Activated T-helper 1 cell treated with anti-CD3 and anti-CD28 coated beads, Interleukin-12 subunit alpha, Interleukin-12 subunit beta, Interleukin-2, Interleukin-4 antibody, amounts not matched to agents 30 ng/mL and 10 ng/mL and 1 ng/mL, durations not matched to agents 14 hours and 24 hours and 36 hours (primary cell): ENCODE results near the gene NLN. TPM values are rescaled to one million over a fixed set of nuclear protein-coding genes. Genes with fewer than 3 reads are reported as not detected.

Source experiments
- DNase-seq: peaks from one replicate; pipeline ENCODE4 v3.0.0; 2021; ENCODE audit warnings: low spot score
- H3K27ac Mint-ChIP-seq: one replicate; pipeline ENCODE4 v1.8.0; 2021; ENCODE audit warnings: mild to moderate bottlenecking, mixed read lengths
- H3K27me3 Mint-ChIP-seq: one replicate; pipeline ENCODE4 v1.8.0; 2022; ENCODE audit warnings: mild to moderate bottlenecking, moderate library complexity, mixed read lengths; ENCODE audit not compliant: insufficient read depth
- H3K36me3 Mint-ChIP-seq: one replicate; pipeline ENCODE4 v1.8.0; 2021; ENCODE audit warnings: low read depth, mixed read lengths
- H3K4me1 Mint-ChIP-seq: one replicate; pipeline ENCODE4 v1.8.0; 2021; ENCODE audit warnings: low read depth, mixed read lengths
- H3K4me3 Mint-ChIP-seq: one replicate; pipeline ENCODE4 v1.8.0; 2021; ENCODE audit warnings: mild to moderate bottlenecking, moderate library complexity, mixed read lengths
- H3K9me3 Mint-ChIP-seq: one replicate; pipeline ENCODE4 v1.8.0; 2021; ENCODE audit warnings: mixed read lengths
- intact Hi-C: fragments of 100-400 bp; cut with micrococcal nuclease; formaldehyde crosslinking; loops from one replicate; pipeline ENCODE4 v1.15.1; 2024
- total RNA-seq: library from RNA; stranded (reverse); gene quantifications from 2 replicates; pipeline ENCODE4 v1.2.3, GENCODE V29; 2022

Gene NLN
- total RNA-seq, 1 donor from 2014 or later, result 24.4 TPM

DNA sequence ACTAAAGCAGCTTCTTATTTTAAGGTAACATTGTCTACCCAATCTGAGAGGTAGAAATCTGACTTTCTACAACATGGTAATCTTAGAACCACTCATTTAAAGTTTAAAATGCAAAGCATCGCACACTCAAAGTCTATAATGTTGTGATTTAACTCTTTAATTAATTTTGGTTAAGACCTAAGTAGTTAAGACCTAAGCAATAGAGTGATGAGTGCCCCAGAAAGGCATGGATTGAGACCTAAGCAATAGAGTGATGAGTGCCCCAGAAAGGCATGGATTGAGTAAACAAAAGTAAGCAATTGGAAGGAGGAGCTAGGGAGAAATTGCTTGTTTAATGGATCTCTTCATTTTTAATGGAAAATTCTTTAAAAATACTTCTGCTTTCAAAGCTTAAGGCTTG lies 86.8 kb downstream of the NLN start:
- H3K36me3 Mint-ChIP-seq, result peaks cover 34% of the 10 kb centered on the region
- no peaks in the 10 kb centered on the region for H3K27me3 Mint-ChIP-seq
- no peak overlapping the region for H3K27ac Mint-ChIP-seq
- H3K4me3 Mint-ChIP-seq, result no peak overlapping the region
- no peaks in the 10 kb centered on the region for H3K9me3 Mint-ChIP-seq
- H3K4me1 Mint-ChIP-seq, result peaks cover 38% of the 10 kb centered on the region
- DNase-seq, result no peak
- intact Hi-C loops, result no loop called here

DNA sequence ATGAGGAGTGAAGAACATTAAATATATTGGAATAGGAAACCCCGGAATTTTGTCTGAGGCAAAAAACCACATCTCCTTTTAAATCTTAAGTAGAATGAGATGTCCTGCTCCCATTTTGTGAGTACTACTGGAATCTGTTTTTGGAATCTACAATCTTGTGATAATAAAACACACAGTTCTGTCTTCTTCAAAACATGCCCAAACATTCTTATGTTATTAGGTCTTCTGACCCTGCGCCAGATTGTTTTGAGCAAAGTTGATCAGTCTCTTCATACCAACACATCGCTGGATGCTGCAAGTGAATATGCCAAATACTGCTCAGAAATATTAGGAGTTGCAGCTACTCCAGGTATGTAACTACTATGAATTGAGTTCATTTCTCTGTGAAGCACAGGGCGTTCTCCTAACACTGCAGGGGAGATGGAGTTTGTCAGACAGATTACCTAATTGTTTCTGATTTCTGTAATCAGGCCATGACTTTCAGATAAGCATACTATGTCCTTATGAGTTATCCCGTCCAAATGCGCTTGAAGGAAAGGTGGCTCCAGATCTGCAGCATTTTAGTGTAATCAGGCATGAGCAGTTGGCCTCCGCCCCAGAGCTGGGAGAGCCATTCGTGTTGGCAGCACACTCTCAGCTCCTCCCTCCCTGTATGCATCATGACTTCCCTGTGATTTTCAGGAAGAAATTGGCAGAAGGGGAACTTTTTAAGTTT lies 88.0 kb downstream of the NLN start:
- H3K36me3 Mint-ChIP-seq, result peaks cover 38% of the 10 kb centered on the region
- DNase-seq, result no peak

DNA sequence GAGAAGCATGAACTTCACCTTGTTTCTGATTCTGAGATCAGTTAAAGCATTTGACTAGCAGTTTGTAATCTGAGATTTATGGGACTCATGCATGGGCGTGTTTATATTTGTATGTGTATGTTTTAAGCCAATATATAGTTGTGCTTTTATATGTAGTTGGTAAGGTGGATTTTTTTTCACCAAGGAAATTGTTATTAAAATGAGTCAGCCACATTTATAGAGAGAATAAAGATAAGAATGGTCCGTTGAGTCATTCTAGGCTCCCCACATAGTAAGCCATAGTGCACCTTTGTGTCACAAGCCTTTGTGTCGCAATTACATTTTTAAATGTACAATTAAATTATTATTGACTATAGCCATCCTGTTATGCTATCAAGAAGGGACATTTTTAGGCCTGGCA lies 89.0 kb downstream of the NLN start:
- peaks cover 21% of the 10 kb centered on the region for H3K4me1 Mint-ChIP-seq
- no peak overlapping the region for H3K4me3 Mint-ChIP-seq
- no peak overlapping the region for H3K27ac Mint-ChIP-seq
- H3K9me3 Mint-ChIP-seq, result no peaks in the 10 kb centered on the region
- intact Hi-C loops, result no loop called here
- no peaks in the 10 kb centered on the region for H3K27me3 Mint-ChIP-seq
- DNase-seq, result no peak
- peaks cover 32% of the 10 kb centered on the region for H3K36me3 Mint-ChIP-seq

More for the DNA sequence above, 88.0 kb downstream of the NLN start:
- Mint-ChIP-seq H3K27me3 (no peaks in the 10 kb centered on the region), H3K9me3 (no peaks in the 10 kb centered on the region), H3K4me1 (peaks cover 26% of the 10 kb centered on the region), H3K27ac (no peak overlapping the region), H3K4me3 (no peak overlapping the region)
- intact Hi-C loops, result no loop called here

DNA sequence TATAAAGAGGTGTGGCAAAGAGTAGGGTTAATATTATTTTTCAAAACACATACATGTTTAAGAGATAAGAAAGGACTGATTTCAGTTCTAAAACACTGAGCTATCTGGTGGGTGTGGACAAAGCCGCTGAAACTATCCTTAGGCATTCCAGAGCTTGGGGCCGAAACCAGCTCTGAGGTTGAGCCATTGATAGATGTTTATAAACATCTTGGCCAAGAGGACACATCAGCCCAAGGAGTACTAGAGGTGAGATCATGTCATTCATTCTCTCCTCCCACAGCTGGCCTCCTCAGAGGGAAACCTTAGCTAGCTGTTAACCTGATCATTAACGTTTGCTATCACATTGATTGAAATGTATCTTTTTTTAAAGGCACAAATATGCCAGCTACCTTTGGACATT lies 89.9 kb downstream of the NLN start:
- no peak overlapping the region for H3K27ac Mint-ChIP-seq
- H3K4me3 Mint-ChIP-seq, result no peak overlapping the region
- peaks cover 30% of the 10 kb centered on the region for H3K36me3 Mint-ChIP-seq
- DNase-seq, result no peak
- peaks cover 20% of the 10 kb centered on the region for H3K4me1 Mint-ChIP-seq
- no peaks in the 10 kb centered on the region for H3K9me3 Mint-ChIP-seq
- H3K27me3 Mint-ChIP-seq, result no peaks in the 10 kb centered on the region
- intact Hi-C loops, result no loop called here

DNA sequence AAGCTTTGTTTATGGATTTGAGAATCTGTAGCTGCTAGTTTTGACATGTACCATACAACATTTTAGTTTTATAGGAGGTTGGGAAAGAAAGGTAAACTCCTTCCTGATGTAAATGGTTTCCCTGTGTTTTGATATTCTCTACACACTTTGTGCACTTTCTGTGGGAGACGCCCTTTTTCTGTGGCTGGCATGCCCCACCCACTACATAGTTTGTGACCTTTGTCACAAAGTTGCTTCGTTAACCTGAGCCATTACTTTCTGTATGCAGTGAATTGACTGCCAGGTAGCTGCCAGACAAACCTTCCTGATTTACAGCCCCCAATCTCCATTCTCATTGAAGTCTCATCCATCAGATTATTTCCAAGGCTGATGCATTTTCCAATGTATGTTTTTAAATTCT lies 90.6 kb downstream of the NLN start:
- intact Hi-C loops, result no loop called here
- Mint-ChIP-seq H3K9me3 (no peaks in the 10 kb centered on the region), H3K27ac (no peak overlapping the region), H3K36me3 (peaks cover 30% of the 10 kb centered on the region), H3K4me1 (peaks cover 20% of the 10 kb centered on the region), H3K4me3 (no peak overlapping the region), H3K27me3 (no peaks in the 10 kb centered on the region)
- DNase-seq, result peak; percentile 11

DNA sequence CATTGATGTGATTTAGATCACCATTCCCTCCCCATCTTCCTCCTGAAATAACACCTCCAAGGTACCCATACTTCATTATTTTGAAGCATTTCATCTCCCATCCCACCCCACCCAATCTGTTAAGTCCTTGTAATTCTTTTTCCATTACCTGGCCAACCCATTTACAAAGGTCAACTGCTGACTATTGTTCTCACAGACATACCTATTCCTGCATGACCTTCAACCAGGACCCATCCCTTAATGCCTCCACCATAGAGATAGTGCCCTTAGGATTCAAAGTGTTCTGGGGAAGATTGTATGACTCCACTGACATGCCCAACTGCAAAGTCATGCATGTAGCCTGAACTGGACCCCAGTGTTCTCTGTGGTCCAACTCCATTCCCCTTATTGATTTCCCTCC lies 91.2 kb downstream of the NLN start:
- H3K9me3 Mint-ChIP-seq, result no peaks in the 10 kb centered on the region

DNA sequence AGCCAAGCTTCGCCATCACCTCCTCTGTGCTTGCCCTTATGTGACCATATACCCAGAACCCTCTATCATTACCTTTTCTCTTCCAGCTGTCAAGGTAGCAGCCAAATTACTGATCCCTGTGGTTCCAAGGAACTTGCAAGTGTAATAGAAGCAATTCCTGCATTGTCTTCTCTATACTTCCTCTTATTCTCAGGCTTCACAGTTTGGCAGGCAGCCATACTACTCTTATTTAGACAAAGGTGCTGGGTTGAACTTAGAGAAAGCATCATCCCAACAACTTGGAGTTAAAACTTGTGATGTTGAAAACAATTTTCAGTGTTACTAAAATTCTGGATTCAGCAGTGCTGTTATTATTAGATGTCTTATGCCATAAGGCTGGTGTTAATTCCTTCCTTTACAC lies 93.2 kb downstream of the NLN start:
- H3K9me3 Mint-ChIP-seq, result no peaks in the 10 kb centered on the region
- H3K36me3 Mint-ChIP-seq, result peaks cover 24% of the 10 kb centered on the region
- peaks cover 33% of the 10 kb centered on the region for H3K4me1 Mint-ChIP-seq
- H3K27ac Mint-ChIP-seq, result no peak overlapping the region
- no peak overlapping the region for H3K4me3 Mint-ChIP-seq
- H3K27me3 Mint-ChIP-seq, result no peaks in the 10 kb centered on the region
- no peak for DNase-seq
- intact Hi-C loops, result no loop called here

More for the DNA sequence above, 91.2 kb downstream of the NLN start:
- H3K27me3 Mint-ChIP-seq, result no peaks in the 10 kb centered on the region
- no peak overlapping the region for H3K27ac Mint-ChIP-seq
- peaks cover 30% of the 10 kb centered on the region for H3K36me3 Mint-ChIP-seq
- DNase-seq, result no peak
- H3K4me1 Mint-ChIP-seq, result peaks cover 20% of the 10 kb centered on the region
- H3K4me3 Mint-ChIP-seq, result no peak overlapping the region
- intact Hi-C loops, result no loop called here

DNA sequence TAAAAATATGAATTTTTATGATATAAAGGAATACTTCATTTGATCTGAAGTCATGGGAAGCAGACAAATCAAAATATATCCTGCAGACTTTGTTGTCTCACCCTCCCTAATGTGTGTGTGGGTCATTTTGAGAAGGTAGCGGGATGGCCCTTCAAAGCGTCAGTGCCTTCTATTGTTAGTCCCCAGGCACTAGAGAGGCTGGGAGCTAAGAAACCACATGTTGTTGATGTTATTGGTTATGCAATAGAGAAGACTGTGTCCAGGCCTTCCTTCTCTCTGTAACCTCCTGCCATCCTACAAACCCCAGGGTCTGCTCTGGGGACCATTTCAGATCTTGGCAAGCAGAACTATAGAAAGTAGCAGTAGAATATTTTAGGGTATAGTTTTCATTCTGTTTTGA lies 94.7 kb downstream of the NLN start:
- no peak for DNase-seq
- Mint-ChIP-seq H3K27ac (no peak overlapping the region), H3K9me3 (no peaks in the 10 kb centered on the region), H3K27me3 (no peaks in the 10 kb centered on the region), H3K4me3 (no peak overlapping the region), H3K4me1 (peaks cover 33% of the 10 kb centered on the region), H3K36me3 (peaks cover 22% of the 10 kb centered on the region)
- intact Hi-C loops, result no loop called here

DNA sequence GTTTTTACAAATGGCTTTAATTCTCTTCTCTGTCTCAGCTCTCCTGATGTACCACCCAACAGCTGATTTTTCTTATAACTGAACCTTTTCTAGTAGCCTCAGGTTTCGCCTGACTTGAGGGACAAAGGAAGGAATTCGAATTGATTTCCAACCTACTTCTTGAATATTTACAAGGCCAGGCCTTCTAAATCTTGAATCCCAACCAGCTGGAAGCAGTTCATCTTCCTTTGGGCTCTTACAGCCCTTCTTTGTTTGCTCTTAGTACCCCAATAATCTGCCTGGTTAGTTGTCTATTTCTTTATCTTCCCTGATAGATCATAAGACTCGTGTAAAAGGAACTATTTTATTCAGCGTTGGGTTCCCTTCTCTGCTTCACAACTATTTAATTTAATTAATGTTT lies 95.9 kb downstream of the NLN start:
- no peaks in the 10 kb centered on the region for H3K27me3 Mint-ChIP-seq
- H3K4me1 Mint-ChIP-seq, result peaks cover 25% of the 10 kb centered on the region
- DNase-seq, result no peak
- H3K27ac Mint-ChIP-seq, result no peak overlapping the region
- H3K9me3 Mint-ChIP-seq, result no peaks in the 10 kb centered on the region
- H3K4me3 Mint-ChIP-seq, result no peak overlapping the region
- intact Hi-C loops, result no loop called here
- peaks cover 15% of the 10 kb centered on the region for H3K36me3 Mint-ChIP-seq

DNA sequence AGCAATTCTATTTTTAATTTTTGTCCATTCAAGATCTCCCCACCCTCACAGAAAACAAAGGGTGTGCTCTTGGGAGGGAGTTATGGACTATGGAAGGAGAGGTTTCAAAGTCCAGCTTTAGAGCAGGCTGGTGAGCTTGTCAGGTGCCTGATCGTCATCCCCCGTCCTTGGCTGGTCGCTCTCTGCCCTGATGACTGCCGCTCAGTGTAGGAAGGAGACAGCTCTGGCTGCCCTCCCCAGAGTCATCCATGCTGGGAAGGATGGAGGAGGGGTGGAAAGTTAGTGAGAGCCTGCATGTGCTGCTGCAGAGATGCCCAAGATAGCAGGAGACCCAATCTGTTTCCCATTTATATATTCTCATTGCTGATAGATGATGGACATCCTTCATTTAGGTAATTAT lies 96.6 kb downstream of the NLN start:
- intact Hi-C loops, result no loop called here
- no peaks in the 10 kb centered on the region for H3K27me3 Mint-ChIP-seq
- H3K27ac Mint-ChIP-seq, result no peak overlapping the region
- peaks cover 11% of the 10 kb centered on the region for H3K36me3 Mint-ChIP-seq
- no peak overlapping the region for H3K4me3 Mint-ChIP-seq
- DNase-seq, result no peak
- H3K4me1 Mint-ChIP-seq, result peaks cover 18% of the 10 kb centered on the region
- no peaks in the 10 kb centered on the region for H3K9me3 Mint-ChIP-seq

DNA sequence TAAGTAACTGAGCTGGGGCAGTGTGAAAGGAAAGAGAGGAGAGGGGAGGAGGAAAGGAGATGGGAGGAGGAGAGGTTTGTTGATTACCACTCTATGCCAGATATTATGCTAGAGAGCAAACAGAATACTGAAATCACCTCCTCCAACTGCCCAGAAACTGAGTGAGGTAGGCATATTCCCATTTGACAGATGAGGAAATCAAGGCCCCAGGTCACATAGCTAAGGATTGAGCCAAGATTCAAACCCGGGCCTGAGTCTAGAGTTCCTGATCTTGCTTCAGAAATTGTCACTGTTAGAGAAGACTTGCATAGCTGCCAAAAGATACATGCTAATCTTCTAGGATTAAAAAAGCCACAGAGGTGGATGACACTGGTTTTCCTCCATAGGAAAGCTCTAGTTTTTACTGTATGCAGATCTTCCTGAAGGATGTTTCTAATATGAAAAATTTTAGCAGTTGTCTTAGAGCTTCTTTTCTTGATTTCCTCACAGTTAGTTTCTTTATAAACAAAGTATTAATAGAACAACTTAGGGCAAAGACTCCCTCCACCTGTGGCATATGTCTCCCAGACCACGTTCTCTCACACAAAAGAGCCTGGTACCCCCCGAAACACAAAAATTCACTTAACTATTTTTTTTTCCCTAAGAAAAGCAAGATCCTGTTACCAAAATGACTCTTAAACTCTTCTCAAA lies 97.4 kb downstream of the NLN start:
- intact Hi-C loops, result no loop called here
- no peak overlapping the region for H3K4me3 Mint-ChIP-seq
- H3K27me3 Mint-ChIP-seq, result no peaks in the 10 kb centered on the region
- H3K27ac Mint-ChIP-seq, result peak overlapping the region; percentile 2
- no peaks in the 10 kb centered on the region for H3K9me3 Mint-ChIP-seq
- peaks cover 11% of the 10 kb centered on the region for H3K36me3 Mint-ChIP-seq
- no peak for DNase-seq
- peaks cover 21% of the 10 kb centered on the region for H3K4me1 Mint-ChIP-seq

DNA sequence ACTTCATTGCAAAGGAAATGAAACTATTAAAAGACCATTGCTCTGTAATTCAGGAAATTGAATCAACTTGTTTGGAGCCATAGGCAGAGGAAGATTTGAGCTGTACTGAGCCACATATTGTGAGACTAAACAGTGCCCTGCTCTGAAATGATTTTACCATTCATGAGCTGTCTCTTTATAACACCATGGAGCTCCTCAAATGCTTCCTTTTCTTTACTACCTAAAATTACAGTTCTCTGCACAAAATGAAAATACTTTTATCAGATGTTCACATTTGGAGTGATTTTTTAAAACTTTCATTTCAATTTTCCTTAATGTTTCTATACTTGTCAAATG lies 97.9 kb downstream of the NLN start:
- DNase-seq, result no peak
- Mint-ChIP-seq H3K36me3 (peaks cover 11% of the 10 kb centered on the region), H3K4me1 (peaks cover 24% of the 10 kb centered on the region), H3K4me3 (no peak overlapping the region), H3K27me3 (no peaks in the 10 kb centered on the region), H3K9me3 (no peaks in the 10 kb centered on the region), H3K27ac (no peak overlapping the region)
- intact Hi-C loops, result no loop called here

DNA sequence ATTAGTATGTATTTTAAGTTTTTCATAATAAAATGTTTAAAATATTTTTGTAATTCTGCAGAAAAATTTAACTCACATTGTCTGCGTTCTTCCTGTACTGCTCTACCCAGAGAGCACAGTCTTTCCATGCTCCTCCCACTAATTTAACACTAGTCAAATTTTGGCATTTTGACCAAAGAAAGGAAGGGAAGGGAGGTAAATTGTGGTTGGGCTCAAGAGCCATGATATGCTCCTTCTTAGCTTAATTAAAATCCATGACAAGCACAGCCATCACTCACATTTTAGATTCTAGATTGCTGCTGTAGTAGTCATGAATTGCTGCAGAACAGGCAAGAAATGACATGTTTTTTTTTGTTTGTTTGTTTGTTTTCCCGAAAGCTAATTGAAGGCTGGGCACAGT lies 98.4 kb downstream of the NLN start:
- H3K4me1 Mint-ChIP-seq, result peaks cover 24% of the 10 kb centered on the region
- peaks cover 9% of the 10 kb centered on the region for H3K36me3 Mint-ChIP-seq
- no peak overlapping the region for H3K27ac Mint-ChIP-seq
- H3K4me3 Mint-ChIP-seq, result no peak overlapping the region
- DNase-seq, result no peak
- intact Hi-C loops, result no loop called here
- no peaks in the 10 kb centered on the region for H3K27me3 Mint-ChIP-seq
- H3K9me3 Mint-ChIP-seq, result no peaks in the 10 kb centered on the region
